ENCODE results near the gene ZNF319.

- no peak for TF ChIP-seq CTCF (IDR thresholded peaks at IDR 0.05)
- TF ChIP-seq POLR2A (IDR thresholded peaks at IDR 0.05): no peak
Measured at GRCh38 chr16:57952909-57953308, 47.6 kb downstream of the ZNF319 start.
